GM12875 (cell line): ENCODE data around the gene WDR37.
"Not testable (repeated sequence)": the region's sequence is repeated elsewhere in the genome, so short reads cannot be mapped to it uniquely, and the experiment has no call there.

Experiments used
- H3K4me3 ChIP-seq: one replicate; pipeline ENCODE4 v1.5.1; 2011; ENCODE audit warnings: low read depth, low read length, control low read depth
- TF ChIP-seq, protein P1 (sequence below): IDR thresholded peaks from 2 replicates; pipeline ENCODE4 v1.5.1; 2011; ENCODE audit warnings: low read depth, mild to moderate bottlenecking, control low read depth, inconsistent platforms, low read length, moderate library complexity, borderline replicate concordance; ENCODE audit not compliant: insufficient read depth

Gene WDR37

DNA sequence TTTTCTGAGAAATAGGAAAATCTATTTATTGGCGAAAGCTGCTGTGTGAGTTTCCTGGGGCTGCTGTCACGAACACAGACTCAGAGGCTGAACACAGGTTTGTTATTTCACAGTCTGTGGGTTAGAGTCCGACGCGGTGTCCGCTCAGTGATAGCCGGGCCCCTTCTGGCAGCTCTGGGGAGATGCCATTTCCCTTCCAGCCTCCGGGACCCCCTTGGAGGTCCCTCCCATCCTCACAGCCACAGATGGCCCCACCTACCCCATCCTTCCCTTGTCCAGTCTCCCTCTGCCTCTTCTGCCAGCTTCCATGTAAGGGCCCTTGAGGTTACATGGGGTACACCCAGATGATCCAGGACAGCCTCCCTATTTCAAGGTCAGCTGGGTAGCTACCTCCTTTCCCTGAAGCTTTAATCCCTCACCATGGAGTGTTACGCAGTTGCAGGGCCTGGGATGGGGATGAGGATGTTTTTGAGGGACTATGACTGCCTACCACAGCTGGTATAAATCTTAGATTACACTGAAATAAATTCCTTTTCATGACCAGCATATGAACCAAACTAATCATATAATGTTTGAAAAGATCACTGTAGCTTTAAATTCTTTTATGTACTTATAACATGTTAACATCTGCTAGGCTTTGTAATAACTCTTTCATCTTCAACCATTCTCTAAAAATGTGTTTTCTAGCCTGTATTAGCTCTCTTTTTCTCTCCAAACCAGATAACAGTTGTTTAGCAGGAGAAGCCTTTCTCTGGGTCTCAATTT, 98.5 kb downstream of the WDR37 start:
- H3K4me3 ChIP-seq = no peak overlapping the region
- TF ChIP-seq, protein P1, sequence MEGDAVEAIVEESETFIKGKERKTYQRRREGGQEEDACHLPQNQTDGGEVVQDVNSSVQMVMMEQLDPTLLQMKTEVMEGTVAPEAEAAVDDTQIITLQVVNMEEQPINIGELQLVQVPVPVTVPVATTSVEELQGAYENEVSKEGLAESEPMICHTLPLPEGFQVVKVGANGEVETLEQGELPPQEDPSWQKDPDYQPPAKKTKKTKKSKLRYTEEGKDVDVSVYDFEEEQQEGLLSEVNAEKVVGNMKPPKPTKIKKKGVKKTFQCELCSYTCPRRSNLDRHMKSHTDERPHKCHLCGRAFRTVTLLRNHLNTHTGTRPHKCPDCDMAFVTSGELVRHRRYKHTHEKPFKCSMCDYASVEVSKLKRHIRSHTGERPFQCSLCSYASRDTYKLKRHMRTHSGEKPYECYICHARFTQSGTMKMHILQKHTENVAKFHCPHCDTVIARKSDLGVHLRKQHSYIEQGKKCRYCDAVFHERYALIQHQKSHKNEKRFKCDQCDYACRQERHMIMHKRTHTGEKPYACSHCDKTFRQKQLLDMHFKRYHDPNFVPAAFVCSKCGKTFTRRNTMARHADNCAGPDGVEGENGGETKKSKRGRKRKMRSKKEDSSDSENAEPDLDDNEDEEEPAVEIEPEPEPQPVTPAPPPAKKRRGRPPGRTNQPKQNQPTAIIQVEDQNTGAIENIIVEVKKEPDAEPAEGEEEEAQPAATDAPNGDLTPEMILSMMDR = no peak

DNA sequence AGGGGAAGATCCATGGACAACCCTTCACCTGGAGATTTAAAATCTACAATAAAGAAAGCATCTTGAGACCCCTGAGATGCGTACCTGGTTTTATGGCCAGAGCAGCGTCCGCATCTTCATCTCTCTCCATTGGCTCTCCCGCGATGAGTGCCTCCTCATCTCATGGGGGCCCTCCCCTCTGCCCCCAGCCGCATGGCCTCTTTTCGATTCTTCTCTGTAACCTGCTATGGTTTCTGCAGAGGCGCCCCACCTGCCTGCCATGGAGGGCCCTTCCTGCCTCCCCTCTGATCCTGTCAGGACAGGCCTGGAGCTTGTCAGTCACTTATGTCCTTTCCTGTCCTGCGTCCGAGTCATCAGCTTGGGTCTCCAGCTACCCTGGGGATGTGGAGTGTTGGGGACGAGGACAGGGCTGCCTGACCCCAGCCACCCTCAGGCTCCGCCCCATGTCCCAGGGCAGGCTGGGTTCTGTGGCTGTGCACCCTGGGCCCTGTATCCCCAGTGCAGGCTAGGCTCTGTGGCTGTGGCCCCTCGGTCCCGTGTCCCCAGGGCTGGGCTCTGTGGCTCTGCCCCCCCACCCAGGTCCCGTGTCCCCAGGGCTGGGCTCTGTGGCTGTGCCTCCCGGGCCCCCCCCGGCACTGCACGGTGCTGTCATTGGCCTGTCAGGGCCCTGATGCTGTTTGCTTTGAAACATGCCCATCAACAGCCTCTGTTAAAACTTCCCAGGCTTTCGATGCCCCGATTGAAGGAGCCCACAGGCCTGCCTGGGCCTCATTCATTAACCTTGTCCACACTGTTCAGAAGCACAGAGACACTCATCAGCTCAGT, 99.8 kb downstream of the WDR37 start:
- TF ChIP-seq, protein P1 = no peak
- H3K4me3 ChIP-seq = no peak overlapping the region

DNA sequence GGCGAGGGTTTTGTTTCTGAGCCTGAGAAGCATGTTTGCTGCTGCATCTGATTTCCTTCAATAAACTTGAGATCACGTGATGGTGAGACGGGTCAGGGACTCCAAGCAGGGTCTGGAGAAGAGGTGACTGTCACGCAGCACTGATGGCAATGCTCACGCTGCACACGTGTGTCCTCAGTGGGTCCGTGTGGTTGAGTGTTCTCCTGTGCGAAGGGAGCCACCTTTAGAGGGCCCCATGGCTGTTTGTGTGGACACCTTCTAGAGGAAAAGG, 100.4 kb downstream of the WDR37 start:
- H3K4me3 ChIP-seq = no peak overlapping the region
- TF ChIP-seq, protein P1 = no peak

DNA sequence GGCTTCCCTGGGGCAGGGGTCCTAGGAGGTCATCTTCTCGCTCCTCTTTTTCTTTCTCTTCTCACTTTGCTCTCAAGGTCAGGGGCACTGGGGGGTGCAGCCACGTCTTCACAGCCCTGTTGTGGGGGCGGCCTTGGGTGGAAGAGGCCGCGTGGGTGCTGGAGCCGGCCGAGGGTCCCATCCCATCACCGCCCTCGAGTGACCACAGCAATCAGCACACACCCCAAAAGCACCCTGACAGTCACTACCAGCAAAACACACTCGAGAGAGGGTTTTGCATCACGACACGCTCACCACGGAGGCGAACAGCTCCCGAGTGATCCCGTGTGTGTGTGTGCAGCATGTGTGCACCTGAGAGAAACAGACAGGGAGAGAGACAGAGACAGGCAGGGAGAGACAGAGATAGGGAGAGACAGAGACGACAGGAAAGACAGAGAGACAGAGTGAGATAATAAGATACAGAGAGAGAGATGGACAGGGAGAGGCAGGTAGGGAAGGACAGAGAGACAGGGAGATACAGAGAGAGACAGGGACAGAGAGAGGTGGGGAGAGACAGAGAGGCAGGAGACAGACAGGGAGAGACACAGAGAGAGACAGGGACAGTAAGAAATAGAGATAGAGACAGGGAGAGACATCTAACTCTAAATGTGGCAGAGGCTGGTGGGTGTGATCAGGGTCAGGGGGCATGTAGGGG, 100.9 kb downstream of the WDR37 start:
- H3K4me3 ChIP-seq = no peak overlapping the region
- TF ChIP-seq, protein P1 = no peak

DNA sequence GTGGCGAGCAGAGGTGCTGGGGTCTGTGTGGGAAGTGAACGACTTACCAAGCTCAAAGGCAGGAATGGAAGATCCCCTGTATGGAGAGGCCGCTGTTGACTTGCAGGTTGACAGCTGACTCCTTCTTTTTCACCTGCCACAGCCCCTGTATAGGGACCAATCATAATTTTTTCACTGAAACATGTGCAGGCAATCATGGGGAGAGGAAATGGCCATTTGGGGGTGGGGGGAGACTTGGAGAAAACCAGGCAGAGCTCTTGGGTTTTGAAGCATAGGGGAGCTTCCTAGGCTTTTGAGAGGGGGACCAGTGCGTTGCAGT, 101.4 kb downstream of the WDR37 start:
- TF ChIP-seq, protein P1 = no peak
- no peak overlapping the region for H3K4me3 ChIP-seq

DNA sequence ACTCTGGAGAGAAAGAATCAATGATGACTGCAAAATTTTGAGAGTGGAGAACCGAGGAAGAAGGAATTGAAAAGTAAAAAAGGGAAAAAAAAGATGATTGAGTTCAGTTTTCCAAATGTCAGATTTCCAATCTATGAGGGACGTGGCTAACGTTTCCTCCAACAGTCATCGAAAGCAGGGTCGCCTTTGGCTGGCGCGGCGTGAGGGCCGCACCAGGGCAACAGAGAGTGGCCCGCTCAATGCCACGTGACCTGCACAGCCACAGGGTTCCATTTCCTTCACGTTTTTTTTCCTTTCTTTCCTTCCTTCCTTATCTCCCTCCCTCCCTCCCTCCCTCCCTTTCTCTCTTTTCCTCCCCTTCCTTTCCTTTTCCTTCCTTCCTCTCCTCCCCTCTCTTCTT, 101.9 kb downstream of the WDR37 start:
- TF ChIP-seq, protein P1 = no peak
- no peak overlapping the region for H3K4me3 ChIP-seq

DNA sequence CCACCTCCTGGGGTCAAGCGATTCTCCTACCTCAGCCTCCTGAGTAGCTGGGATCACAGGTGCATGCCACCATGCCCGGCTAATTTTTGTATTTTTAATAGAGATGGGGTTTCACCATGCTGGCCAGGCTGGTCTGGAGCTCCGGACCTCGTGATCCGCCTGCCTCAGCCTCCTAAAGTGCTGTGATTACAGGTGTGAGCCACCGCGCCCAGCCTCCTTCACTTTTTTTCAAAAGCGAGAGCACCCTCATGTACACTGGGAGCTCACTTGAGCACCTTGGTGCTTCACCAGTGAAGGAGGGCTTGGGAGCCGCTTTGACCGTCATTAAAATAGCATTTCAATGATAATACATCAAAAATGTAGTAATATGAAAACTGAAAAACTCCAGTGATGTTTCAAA, 102.4 kb downstream of the WDR37 start:
- H3K4me3 ChIP-seq = not testable (repeated sequence)
